Measurements from ENCODE around the gene PATL1.
"Not testable (repeated sequence)": the region's sequence is repeated elsewhere in the genome, so short reads cannot be mapped to it uniquely, and the experiment has no call there.

PATL1 gene

GRCh38 chr11:59706518-59707285 is 37.9 kb upstream of the PATL1 start:
- no peak overlapping the region for H3K27ac ChIP-seq
- TF ChIP-seq, protein P1, sequence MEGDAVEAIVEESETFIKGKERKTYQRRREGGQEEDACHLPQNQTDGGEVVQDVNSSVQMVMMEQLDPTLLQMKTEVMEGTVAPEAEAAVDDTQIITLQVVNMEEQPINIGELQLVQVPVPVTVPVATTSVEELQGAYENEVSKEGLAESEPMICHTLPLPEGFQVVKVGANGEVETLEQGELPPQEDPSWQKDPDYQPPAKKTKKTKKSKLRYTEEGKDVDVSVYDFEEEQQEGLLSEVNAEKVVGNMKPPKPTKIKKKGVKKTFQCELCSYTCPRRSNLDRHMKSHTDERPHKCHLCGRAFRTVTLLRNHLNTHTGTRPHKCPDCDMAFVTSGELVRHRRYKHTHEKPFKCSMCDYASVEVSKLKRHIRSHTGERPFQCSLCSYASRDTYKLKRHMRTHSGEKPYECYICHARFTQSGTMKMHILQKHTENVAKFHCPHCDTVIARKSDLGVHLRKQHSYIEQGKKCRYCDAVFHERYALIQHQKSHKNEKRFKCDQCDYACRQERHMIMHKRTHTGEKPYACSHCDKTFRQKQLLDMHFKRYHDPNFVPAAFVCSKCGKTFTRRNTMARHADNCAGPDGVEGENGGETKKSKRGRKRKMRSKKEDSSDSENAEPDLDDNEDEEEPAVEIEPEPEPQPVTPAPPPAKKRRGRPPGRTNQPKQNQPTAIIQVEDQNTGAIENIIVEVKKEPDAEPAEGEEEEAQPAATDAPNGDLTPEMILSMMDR (IDR thresholded peaks at IDR 0.05): no peak
- DNase-seq (ENCODE audit: low spot score): no peak
- H3K4me3 ChIP-seq: no peak overlapping the region

GRCh38 chr11:59705294-59705693 is 36.5 kb upstream of the PATL1 start:
- H3K4me3 ChIP-seq: no peak overlapping the region
- DNase-seq (ENCODE audit: low spot score): no peak
- no peak overlapping the region for H3K27ac ChIP-seq
- TF ChIP-seq, protein P1 (IDR thresholded peaks at IDR 0.05): no peak

- not testable (repeated sequence) for H3K4me3 ChIP-seq; H3K27ac ChIP-seq; DNase-seq (ENCODE audit: low spot score)
Observed at GRCh38 chr11:59703515-59703914, 34.7 kb upstream of the PATL1 start.

DNA sequence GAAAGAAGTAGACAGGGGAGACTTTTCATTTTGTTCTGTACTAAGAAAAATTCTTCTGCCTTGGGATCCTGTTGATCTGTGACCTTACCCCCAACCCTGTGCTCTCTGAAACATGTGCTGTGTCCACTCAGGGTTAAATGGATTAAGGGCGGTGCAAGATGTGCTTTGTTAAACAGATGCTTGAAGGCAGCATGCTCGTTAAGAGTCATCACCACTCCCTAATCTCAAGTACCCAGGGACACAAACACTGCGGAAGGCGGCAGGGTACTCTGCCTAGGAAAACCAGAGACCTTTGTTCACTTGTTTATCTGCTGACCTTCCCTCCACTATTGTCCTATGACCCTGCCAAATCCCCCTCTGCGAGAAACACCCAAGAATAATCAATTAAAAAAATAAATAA is 31.3 kb upstream of the PATL1 start:
- not testable (repeated sequence) for H3K4me3 ChIP-seq; DNase-seq (ENCODE audit: low spot score); H3K27ac ChIP-seq

GRCh38 chr11:59698506-59698905 is 29.7 kb upstream of the PATL1 start:
- Histone ChIP-seq H3K27ac (no peak overlapping the region), H3K4me3 (no peak overlapping the region)
- no peak for DNase-seq (ENCODE audit: low spot score)
- TF ChIP-seq, protein P1 (IDR thresholded peaks at IDR 0.05): no peak

DNA sequence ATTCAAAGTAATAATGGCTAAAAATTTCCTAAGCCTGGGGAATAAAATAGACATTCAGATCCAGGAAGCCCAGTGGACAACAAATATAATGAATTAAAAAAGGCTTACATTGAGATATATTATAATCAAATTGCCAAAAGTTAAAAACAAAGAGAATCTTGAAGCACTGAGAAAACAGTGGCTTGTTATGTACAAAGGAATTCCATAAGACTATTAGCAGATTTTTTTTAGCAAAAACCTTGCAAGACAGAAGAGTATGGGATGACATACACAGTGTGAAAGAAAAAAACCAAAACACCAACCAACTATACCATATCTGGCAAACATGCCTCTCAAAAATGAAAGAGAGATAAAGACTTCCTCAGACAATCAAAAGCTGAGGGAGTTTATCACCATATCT is 24.1 kb upstream of the PATL1 start:
- no peak overlapping the region for H3K4me3 ChIP-seq
- no peak overlapping the region for H3K27ac ChIP-seq
- no peak for DNase-seq (ENCODE audit: low spot score)
- TF ChIP-seq, protein P1 (IDR thresholded peaks at IDR 0.05): no peak

GRCh38 chr11:59691156-59691555 is 22.3 kb upstream of the PATL1 start:
- no peak for DNase-seq (ENCODE audit: low spot score)
- Histone ChIP-seq H3K4me3 (no peak overlapping the region), H3K27ac (no peak overlapping the region)
- TF ChIP-seq, protein P1 (IDR thresholded peaks at IDR 0.05): no peak

DNA sequence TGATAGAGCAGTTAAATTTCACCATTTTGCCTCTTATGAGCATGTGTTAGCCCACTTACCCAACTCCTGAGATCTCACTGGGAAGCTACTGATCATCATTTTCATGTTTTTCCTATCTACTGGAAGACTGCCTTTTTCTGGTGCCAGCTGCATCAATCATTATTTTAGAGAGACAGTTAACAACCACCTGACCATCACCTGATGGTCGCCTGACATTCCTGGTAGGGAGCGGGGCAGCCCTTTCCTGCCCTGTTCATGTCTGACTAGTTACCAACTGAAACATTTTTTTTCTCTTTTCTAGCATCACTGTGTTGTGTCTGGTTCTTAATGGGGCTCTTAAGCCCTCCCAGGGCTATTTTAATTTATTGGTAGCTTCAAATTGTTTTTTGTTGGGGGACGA is 20.2 kb upstream of the PATL1 start:
- TF ChIP-seq, protein P1 (IDR thresholded peaks at IDR 0.05): no peak
- Histone ChIP-seq H3K27ac (no peak overlapping the region), H3K4me3 (no peak overlapping the region)
- DNase-seq (ENCODE audit: low spot score): no peak

DNA sequence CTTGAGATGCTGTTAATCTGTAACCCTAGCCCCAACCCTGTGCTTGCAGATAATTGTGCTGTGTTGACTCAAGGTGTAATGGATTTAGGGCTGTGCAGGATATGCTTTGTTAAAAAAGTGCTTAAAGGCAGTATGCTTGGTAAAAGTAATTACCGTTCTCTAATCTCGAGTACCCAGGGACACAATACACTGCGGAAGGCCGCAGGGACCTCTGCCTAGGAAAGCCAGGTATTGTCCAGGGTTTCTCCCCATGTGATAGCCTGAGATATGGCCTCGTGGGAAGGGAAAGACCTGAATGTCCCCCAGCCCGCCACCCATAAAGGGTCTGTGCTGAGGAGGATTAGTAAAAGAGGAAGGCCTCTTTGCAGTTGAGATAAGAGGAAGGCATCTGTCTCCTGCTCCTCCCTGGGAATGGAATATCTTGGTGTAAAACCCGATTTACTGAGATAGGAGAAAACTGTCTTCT is 12.5 kb upstream of the PATL1 start:
- DNase-seq (ENCODE audit: low spot score); H3K27ac ChIP-seq; H3K4me3 ChIP-seq: not testable (repeated sequence)
